Astrocyte of the cerebellum (primary cell): ENCODE results near the gene BAHCC1.

ENCODE experiments used
- DNase-seq: peaks from one replicate; pipeline ENCODE4 v3.0.0-alpha.2; 2011; ENCODE audit warnings: low read depth
- H3K4me3 ChIP-seq: 2 replicates; pipeline ENCODE4 v1.5.1; 2011; ENCODE audit warnings: mild to moderate bottlenecking, low read depth, low read length, moderate library complexity
- in situ Hi-C: cut with HindIII; loops from 2 replicates; pipeline ENCODE4 v1.10.0; 2017; ENCODE audit warnings: low sequenced_read_pairs
- TF ChIP-seq, protein P1 (sequence below): IDR thresholded peaks from 2 replicates; pipeline ENCODE4 v1.5.1; 2012; ENCODE audit warnings: low read length, low read depth, moderate library complexity, mild to moderate bottlenecking; ENCODE audit errors: missing control alignments

BAHCC1 gene

DNA sequence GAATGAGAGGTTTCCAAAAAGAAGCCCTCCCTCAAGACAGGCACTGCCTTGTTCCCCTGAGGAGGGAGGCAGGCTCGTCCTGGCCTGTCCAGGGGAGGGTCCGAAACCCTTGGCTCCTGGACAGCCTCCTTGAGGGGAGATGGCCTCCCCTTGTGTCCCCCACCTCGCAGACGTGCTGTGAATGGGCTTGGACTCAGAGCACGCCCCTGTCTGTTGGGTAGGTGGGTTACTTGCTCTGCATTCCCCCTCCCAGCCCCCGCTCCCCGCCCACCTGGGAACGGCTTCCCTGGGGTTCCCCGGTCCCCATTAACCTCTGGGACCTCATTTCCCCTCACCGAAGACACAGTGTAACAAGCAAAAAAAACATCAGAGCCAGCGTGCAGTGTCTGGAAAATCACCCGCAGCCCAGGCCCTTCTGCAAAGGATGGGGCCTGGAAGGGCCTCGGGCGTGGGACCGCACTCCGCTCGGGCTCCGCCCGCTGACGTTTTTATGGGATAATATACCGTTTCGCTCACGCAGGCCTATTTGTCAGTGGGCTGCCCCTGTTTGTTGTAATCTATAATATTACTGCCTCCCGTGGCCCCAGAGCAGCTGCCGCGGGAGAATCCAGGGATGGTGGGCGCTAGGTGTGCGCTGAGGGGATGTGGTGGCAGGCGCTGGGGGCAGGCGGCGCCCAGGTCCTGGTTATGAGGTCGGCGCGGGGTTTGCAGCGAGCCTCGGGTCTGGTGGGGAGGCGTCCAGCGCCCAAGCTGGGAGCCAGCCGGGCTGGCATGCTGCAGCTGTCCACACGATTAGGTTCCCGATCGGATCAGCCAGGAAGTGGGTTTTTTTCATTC, 11.1 kb downstream of the BAHCC1 start:
- in situ Hi-C loops: no loop called here
- no peak for DNase-seq
- TF ChIP-seq, protein P1, sequence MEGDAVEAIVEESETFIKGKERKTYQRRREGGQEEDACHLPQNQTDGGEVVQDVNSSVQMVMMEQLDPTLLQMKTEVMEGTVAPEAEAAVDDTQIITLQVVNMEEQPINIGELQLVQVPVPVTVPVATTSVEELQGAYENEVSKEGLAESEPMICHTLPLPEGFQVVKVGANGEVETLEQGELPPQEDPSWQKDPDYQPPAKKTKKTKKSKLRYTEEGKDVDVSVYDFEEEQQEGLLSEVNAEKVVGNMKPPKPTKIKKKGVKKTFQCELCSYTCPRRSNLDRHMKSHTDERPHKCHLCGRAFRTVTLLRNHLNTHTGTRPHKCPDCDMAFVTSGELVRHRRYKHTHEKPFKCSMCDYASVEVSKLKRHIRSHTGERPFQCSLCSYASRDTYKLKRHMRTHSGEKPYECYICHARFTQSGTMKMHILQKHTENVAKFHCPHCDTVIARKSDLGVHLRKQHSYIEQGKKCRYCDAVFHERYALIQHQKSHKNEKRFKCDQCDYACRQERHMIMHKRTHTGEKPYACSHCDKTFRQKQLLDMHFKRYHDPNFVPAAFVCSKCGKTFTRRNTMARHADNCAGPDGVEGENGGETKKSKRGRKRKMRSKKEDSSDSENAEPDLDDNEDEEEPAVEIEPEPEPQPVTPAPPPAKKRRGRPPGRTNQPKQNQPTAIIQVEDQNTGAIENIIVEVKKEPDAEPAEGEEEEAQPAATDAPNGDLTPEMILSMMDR: no peak
- no peak overlapping the region for H3K4me3 ChIP-seq

DNA sequence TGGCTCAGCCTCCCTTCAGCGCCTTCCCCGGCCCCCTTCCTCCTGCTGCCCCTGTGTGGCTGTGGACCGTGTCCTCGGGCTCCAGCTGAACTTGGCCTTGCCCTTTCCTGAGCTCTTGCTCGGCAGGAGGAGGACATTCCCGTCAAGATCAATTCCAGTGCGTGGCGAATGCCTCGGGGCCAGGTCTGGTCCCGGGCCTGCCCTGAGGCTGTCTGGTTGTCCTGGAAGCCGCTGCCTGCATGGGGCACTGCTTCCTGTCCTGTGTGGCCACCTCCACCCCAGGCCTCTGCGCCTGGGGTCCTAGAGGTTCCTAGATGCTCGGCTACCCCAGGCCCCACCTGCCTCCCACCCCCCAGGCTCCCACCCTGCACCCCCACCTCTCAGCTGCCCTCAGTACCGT, 12.8 kb downstream of the BAHCC1 start:
- in situ Hi-C loops: no loop called here
- DNase-seq: no peak
- TF ChIP-seq, protein P1: no peak
- H3K4me3 ChIP-seq: no peak overlapping the region

DNA sequence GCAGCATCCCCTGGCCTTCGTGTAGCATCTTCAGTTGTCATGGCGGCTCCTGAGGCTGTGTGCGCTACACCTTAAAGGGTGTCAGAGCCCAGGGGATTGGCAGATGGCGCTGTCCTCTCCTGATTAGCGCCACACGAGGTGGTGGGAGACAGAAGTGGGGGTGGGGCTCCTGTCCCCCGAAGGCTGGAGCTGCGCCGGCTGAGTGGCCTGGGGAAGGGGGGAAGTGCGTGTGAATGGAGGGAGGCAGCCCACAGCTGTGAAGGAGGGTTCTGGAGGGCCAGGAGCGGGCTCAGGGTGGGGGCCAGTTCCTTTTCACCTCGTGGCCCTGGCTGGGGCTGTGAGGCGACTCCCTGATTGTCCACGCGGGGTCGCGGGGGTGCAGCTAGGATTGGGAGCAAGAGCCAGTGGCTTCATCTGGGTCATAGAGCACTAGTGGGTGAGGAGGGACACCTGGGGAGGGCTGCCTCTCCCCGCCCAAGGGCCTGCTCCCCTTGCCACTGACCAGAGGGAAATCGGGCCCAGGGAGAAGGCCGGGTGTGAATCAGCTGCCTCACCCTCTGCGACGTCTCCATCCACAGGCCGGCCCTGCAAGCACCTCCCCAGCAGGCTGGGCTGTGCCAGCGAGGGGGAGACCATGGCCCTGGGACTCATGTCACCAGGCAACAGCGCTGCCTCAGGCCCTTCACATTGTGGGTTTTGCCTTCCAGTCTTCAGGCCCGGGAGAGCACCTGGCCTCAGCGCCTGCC, 14.1 kb downstream of the BAHCC1 start:
- TF ChIP-seq, protein P1: no peak
- in situ Hi-C loops: no loop called here
- H3K4me3 ChIP-seq: no peak overlapping the region
- DNase-seq: no peak

DNA sequence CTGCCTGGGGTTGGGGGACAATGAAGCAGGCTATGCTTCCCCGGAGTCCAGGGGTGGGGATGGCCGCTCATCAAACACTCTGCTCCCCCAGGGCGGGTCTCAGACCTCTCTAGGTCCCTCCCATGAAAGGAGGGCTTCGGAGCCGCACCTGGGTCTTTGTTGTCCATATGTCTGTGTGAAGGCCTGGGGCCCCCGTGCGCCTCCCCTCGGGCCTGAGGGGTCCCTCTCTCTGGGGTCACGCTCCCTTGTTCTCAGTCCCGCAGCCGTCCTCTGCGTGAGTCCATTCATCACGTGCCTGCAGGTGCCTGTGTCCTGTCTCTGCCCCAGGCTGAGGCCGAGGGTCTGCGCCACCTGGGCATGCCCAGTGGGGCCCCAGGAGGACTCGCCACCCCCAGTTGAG, 15.6 kb downstream of the BAHCC1 start:
- DNase-seq: no peak
- TF ChIP-seq, protein P1: no peak
- no peak overlapping the region for H3K4me3 ChIP-seq
- in situ Hi-C loops: no loop called here

DNA sequence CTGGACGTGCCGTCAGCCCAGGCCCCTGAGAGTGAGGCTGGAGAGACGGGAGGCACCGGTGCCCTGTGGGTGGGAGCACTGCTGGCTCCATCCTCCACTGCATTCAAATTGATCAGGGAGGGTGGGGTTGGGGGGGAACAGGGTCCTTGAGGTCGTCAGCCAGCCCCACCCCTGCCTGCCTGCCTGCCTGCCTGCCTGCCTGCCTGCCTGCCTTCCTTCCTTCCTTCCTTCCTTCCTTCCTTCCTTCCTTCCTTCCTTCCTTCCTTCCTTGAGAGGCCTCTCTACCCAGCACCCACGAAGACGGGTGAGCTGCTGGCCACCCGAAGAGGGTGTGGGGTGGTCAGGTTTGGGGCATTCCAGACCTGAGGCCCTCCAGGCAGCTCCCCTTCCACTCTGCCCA, 16.0 kb downstream of the BAHCC1 start:
- no peak for DNase-seq
- no peak overlapping the region for H3K4me3 ChIP-seq
- in situ Hi-C loops: no loop called here
- TF ChIP-seq, protein P1: no peak

DNA sequence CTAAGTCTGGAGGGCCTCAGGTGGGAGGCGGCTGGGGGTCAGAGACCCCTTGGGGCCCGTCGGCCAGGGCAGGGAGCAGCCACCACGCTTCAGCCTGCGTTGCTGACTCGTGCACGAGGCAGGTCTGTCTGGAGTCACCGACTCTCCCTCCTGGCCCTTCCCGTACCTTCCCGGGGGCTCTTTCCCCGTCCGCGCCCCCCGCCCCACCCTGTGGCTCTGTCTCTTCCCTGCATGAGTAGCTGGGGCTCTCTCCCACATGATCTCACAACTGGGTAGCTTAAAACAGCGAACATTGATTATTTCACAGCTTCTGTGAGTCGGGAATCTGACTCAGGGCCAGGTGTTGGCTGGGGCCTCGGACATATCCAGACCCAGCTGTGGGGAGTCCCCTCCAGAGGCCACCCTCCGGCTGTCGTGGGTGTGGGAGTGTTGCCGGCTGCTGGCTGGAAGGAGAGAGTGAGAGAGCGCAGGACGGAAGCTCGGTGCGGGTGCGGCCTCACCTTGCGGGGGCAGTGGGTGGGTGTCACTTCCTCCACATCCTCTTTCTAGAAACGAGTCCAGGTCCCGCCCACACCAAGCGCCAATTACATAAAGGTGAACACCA, 17.3 kb downstream of the BAHCC1 start:
- H3K4me3 ChIP-seq: no peak overlapping the region
- in situ Hi-C loops: no loop called here
- no peak for DNase-seq
- TF ChIP-seq, protein P1: no peak
